ENCODE measurements around the gene PTGER2.

PTGER2 gene

DNA sequence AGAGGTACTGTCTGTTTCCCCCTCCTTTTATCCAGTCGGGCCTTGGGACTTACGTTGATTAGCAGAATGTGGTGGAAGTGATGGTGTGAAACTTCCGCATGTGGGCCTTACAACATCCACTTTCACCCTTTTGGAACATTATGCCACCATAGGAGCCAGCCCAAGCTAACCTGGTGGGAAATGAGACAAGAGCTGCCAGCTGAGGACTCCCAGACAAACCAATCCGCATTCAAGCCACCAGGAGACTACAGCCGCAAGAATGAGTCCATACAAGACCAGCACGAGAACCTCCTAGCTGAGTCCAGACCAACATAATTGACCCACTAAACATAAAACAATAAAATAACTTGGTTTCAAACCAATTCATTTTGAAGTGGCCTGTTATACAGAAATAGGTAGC is 9.1 kb upstream of the PTGER2 start:
- DNase-seq (ENCODE audit: low read depth), result no peak

DNA sequence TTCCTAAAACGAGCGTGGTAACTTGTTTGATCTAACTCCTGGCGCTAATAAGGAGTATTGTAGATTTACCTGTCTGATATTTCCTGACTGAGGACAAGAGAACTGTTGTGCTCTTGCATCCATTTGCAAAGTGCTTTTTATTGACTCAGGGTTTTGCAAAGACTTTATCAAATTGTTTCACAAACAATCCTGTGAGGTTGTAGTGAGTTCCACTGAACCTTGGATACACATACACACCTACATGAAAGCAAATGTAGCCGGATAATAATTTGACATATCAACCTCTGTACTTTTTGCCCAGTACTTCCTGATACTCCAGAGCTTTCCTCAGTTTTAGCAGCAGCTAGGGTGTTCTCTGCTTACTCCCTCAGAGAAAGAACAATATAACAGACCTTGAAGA is 6.7 kb upstream of the PTGER2 start:
- no peak for DNase-seq (ENCODE audit: low read depth)

DNA sequence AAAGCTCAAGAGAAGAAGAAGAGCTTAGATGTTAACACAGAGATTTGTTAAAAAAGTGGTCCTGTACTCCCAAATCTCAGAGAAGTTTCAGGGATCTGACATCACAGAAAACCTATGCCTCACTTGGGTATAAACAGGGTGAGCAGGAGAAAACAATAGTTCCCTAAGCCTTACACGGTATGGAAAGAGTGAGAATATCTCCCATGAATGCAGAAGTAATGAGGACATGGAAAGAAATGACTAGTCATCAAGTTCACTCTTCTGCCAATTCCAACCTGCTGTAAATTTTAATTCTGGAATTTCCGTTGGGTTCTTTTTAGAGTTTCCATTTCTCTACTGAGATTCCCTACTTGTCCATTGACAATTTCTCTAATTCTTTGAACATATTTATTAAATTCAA is 6.2 kb upstream of the PTGER2 start:
- DNase-seq (ENCODE audit: low read depth), result no peak

DNA sequence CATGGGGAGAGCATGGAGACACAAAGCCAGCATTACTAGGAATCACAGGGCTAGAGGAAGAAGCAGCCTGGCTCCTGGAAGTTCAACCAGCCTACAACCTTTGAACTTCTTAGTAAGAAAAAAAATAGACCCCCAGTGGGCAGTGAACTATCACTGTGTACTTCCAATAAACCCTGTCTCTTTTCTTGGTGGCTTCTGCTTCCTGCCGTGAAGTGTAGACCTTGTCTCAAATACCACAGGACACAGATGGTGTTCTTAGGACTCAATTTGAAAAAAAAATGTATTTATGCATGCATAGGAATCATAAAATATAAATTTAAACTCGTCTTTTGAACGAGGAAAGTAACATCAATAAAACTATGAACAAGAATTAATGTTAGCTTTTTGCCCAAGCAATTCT is 3.6 kb upstream of the PTGER2 start:
- no peak for DNase-seq (ENCODE audit: low read depth)

DNA sequence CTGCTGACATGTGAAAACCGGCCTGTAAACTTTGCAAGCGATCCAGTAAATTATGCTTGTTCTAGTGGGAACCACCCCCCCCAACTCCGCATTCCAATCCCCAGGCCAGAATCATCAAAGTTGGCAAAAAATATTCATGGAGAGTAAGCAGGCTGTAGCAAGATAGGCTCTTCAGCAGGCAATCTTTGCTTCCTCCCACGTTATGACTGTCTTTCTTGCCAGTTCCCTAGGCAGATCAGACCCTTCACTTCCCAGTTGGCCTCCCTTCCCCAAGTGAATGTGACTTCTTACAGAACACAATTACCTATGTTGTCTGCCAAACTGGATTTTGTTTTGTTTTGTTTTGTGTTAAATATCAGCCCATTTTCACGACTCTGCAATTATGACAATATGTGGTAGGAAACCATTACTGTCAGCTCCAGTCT is 1.2 kb upstream of the PTGER2 start:
- peak; percentile 36 for DNase-seq (ENCODE audit: low read depth)

DNA sequence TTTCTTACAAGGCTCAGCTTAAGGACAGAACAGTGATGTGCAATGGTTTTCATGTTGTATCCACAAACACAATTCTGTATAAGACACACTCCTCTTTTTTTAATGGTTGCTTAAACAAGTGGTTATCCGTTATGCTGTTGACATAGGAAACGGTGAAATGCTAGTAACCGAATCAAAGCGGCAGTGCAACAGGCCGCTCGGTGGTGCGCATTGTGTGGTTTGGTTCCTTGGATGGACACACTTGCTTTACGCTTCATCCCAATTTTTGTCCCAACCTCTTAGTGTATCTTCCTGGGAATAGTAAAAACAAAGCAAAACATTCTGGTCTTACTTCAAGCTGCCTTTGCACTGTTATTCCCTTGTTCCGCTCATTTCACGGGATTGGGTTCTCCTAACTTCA is 650 bp upstream of the PTGER2 start:
- DNase-seq (ENCODE audit: low read depth), result peak; percentile 54

DNA sequence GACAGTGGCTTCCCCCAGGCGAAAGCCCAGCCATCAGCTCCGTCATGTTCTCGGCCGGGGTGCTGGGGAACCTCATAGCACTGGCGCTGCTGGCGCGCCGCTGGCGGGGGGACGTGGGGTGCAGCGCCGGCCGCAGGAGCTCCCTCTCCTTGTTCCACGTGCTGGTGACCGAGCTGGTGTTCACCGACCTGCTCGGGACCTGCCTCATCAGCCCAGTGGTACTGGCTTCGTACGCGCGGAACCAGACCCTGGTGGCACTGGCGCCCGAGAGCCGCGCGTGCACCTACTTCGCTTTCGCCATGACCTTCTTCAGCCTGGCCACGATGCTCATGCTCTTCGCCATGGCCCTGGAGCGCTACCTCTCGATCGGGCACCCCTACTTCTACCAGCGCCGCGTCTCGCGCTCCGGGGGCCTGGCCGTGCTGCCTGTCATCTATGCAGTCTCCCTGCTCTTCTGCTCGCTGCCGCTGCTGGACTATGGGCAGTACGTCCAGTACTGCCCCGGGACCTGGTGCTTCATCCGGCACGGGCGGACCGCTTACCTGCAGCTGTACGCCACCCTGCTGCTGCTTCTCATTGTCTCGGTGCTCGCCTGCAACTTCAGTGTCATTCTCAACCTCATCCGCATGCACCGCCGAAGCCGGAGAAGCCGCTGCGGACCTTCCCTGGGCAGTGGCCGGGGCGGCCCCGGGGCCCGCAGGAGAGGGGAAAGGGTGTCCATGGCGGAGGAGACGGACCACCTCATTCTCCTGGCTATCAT is 663 bp downstream of the PTGER2 start:
- DNase-seq (ENCODE audit: low read depth), result peak; percentile 43

DNA sequence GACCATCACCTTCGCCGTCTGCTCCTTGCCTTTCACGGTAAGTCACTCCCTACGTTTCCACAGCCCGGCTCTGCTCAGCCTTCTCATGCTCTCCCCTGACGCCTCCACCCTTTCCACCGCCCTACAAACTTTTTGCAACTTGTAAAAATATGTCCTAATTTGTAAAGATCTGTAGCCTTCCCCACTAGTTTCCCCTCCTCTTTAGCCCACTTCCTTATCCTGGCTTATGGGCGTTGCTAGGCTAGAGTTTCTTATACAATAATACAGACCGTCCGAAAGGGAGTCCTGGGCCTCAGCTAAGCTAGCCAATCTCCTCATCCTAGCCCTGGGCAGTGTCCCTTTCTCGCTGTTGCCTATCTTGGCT is 1.2 kb downstream of the PTGER2 start:
- peak; percentile 42 for DNase-seq (ENCODE audit: low read depth)

DNA sequence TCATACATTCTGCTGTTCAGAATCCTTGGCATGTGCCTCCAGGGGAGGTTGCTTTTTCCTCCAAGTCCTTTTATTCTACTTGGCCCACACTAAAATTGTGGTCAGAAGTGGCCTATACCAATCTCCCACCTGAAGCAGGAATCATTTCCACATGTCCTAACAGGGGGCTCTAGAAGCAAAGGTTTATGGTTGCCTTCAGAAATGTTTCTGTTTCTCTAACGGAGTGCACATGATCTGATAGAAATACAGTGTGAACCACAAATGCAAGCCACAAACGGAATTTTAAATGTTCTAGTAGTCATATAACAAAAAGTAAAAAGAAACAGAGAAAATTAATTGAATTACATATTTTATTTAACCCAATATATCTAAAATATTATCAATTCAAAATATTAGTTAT is 4.0 kb downstream of the PTGER2 start:
- no peak for DNase-seq (ENCODE audit: low read depth)

DNA sequence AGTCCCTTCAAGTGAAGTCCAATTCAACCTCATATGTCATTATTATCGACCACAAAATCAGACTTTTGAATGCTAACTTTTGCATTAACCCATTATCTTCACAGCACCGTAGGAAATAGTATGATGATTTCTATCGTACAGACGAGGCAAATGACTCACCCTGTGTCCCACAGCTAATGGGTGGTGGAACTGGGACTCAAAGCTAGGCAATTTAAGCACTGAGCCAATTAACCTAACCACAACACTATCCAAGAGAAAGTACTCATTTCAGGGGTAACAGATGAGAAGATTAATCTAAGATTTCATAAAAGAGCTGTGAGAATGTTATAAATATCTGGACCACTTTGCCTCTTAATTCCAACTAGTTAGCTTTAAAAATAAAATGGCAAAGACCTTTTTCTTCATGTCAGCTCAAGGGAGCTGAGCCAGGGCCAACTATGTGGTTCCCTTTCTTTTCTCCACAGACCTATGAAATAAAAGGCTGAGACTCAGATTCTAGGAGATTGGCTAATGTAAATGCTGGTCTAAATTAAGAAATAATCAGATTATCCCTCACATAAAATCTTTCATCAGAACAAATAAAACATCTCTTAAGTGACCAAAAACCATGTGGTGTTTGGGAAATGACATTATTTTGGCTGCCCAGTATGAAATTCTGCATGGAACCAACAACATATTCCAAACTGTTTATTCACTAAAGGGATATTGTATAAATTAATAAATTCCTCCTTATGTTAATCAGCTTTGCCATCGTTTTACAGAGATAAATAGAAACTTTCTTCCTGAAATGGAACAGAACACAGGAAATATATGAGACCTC is 4.9 kb downstream of the PTGER2 start:
- DNase-seq (ENCODE audit: low read depth), result no peak

DNA sequence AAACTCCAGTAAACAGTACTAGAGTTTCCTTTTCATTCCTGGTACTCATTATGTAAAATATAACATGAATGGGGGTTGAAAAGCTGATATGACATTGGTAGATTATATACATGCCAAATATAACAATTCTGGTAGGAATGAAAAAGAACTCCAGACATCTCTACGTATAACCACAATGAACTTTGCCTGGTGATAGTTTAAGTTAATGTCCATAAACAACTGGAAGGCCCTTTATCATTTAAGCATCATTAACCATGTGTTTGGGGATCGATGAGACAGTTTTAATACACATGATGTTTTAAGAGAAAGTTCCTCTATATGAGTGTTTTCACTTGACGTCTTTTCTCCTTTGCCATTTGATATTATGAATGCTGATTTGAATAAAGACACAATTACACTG is 5.8 kb downstream of the PTGER2 start:
- no peak for DNase-seq (ENCODE audit: low read depth)

DNA sequence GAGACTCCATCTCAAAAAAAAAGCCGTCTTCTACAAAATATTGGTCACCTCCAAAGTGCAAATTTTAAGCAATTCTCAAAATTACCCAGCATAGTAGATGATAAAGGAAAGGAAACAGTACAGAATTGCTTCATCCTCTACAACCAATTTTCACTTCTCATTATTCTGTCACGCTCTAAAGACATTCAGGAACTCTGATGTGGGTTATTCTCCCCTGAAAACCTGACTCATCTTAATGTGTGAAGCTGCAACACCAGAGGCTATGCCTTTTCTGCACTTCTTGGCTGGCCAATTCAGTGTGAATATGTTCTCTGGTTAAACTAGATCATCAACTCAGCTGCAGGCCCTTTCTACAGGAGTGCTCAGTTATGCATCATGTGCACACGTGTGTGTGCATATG is 11.0 kb downstream of the PTGER2 start:
- peak; percentile 79 for DNase-seq (ENCODE audit: low read depth)

DNA sequence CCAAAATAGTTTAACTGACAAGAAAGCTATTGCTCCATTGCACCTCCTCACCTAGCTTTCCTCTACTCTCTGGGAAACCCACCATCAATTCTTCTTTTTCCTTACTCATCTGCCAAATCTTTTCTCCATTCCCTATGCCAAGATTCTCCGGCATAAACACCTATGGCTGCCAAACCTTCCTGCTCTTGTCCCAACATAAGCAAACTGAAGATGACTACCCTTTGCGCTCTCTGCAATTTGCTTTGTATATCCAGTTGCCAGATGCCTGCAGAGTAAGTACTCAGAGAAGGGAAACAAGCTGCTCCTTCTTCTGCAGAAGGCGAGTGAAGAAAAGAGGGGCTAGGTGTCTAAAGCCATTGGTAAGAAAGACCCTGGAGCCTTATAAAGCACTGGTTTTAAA is 11.5 kb downstream of the PTGER2 start:
- peak; percentile 51 for DNase-seq (ENCODE audit: low read depth)

DNA sequence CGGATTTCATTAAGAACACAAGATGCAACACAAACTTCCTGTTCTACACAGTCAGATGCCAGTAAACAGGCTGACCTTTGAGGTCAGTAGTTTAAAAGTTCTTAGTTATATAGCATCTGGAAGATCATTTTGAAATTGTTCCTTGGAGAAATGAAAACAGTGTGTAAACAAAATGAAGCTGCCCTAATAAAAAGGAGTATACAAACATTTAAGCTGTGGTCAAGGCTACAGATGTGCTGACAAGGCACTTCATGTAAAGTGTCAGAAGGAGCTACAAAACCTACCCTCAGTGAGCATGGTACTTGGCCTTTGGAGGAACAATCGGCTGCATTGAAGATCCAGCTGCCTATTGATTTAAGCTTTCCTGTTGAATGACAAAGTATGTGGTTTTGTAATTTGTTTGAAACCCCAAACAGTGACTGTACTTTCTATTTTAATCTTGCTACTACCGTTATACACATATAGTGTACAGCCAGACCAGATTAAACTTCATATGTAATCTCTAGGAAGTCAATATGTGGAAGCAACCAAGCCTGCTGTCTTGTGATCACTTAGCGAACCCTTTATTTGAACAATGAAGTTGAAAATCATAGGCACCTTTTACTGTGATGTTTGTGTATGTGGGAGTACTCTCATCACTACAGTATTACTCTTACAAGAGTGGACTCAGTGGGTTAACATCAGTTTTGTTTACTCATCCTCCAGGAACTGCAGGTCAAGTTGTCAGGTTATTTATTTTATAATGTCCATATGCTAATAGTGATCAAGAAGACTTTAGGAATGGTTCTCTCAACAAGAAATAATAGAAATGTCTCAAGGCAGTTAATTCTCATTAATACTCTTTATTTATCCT is 13.5 kb downstream of the PTGER2 start:
- no peak for DNase-seq (ENCODE audit: low read depth)

DNA sequence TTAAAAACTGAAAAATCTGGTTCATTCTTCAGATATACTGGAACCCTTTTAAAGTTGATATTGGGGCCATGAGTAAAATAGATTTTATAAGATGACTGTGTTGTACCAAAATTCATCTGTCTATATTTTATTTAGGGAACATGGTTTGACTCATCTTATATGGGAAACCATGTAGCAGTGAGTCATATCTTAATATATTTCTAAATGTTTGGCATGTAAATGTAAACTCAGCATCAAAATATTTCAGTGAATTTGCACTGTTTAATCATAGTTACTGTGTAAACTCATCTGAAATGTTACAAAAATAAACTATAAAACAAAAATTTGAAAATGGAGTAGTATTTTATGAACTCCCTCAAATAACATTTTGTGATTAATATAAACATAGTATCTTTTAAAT is 14.2 kb downstream of the PTGER2 start:
- peak; percentile 78 for DNase-seq (ENCODE audit: low read depth)

DNA sequence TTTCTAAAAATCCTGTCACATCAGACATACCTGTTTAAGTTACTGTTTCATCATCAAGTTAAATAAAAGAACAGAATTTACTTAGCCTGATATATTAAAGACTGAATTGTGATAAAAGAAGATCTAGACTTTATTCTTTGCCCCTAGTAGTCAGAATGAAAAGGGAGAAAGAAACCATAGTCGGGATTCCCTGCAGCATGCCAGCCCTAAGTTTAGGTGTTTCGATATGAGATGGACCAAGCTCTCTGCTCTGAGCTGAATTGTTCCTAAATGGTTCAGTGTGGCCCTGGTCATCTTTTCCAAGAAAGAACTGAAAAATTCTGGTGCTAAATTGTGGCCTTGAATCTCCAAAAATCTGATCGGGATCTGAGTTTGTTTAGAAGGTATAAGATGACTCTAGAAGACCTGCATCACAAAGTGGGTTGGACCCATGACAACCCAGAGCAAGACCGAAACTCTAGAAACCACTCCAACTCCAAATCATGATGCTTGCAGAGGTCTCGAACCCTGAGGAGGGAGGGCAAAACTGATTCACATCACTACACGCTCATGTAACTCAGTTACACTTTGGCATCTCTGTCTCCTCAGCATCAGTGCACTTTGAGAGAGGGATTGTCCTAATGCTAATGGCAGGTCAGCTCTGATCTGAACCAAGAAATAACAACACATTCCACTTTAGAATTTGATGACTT is 15.7 kb downstream of the PTGER2 start:
- no peak for DNase-seq (ENCODE audit: low read depth)

DNA sequence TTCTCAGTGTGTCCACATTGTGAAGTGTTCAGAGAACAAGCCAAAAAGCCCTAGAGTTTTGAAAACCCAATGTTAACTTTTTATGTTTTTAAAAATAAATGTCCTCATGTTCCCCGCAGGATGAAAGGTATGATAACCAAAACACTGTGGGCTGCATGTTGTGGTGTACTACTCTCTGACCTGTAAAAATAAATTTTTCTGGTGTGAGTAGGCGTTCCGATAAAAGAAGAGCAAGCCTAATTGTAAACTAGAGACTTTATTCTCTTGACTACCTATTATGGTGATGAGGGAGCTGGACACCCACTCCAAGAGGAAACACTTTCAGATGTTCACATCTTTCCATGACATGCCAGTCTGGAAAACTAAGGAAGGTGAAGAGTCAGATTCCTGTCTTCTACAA is 18.2 kb downstream of the PTGER2 start:
- peak; percentile 63 for DNase-seq (ENCODE audit: low read depth)

DNA sequence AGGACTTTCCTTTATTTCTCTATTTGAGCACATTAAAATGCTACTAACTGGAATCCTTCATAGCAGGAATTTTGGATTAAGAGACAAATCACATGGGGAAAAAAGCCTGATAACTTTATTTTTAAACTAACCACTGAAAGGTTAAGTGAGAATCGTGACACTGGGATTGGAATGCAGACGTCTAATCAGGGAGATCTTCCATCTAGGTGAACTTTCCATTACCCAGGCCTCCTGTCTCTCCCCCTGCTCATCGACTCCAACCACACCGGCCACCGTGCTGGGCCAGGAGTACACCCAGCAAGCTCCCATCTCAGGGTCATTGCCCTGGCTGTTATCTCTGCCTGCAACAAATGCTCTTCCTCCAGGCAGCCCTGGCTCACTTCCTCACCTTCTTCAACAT is 19.0 kb downstream of the PTGER2 start:
- DNase-seq (ENCODE audit: low read depth), result peak; percentile 43

DNA sequence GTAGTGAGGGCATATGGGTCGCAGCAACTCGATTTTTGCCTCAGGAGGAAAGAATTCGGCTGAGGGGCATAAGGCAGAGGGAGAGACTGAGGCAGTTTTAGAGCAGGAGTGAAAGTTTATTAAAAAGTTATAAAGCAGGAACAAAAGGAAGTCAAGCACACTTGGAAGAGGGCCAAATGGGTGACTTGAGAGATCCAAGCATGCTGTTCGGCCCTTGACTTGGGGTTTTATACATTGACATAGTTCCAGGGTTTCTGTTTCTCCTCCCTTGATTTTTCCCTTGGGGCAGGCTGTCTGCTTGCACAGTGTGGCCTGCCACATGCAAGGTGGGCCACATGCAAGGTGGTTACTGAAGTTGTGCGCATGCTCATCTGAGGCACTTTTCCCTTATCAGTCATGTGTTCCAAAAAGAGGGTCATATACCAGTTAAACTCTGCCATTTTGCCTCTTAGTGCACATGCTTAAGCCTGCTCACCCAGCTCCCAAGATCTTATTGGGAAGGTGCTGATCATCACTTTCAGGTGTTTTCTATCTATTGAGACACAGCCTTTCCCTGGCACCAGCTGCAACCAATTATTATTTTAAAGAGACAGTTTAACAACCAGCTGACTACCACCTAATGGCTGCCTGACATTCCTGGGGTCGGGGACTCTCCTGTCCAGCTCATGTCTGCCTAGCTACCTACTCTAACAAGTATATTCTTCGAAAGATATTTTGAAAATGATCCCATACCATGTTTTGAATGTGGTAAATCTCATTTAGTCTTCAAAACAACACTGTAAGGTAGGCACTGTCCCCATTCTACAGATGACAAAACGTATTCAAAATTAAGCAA is 19.9 kb downstream of the PTGER2 start:
- peak; percentile 44 for DNase-seq (ENCODE audit: low read depth)

DNA sequence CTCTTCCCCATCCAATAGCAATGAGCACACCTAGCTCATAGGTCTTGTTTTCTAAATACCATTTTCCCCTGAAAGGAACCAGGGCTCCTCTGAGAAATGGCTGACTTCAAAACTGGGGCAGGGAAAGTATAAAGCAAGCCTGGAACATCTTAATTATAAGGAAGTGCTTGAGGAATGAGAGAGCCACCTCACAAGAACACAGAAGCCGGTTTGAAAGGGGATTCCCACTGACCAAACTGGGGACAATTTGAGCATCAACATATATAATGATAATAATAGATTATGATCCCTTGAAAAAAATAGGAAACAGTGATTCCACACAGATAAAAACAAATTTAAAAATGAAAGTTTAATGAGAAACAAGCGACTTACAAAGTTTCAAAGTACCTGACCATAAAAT is 22.1 kb downstream of the PTGER2 start:
- DNase-seq (ENCODE audit: low read depth), result no peak

DNA sequence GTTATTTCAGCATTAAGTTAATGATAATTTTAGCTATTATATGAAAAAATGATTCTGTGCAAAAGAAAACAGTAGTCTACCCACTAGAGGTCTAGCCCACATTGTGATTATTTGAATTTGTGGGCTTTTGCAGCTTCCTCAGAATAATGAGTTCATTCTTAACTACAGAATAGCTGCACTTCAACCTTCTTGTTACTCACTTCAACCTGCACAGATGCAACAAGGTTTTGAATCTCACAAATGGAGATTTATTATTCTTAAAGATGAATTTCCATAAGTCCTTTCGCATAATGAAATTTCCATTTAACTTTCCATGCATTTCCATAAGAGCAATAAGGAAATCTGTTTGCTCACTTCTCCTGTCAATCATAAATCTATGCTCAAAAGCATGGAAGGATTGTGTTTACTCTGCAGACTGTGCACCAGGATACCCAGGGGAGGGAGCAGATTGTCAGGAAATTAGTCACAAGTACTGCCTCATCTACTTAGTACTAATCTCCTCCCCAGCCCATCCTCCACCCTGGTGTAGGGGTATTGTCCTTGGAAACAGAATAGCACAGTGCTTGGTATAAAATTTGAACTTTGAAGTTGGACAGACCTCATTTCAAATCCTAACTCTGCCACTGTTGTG is 24.1 kb downstream of the PTGER2 start:
- DNase-seq (ENCODE audit: low read depth), result peak; percentile 87
